Hepatocyte (in vitro differentiated cells): Measurements from ENCODE around the gene MXRA7.

Experiments
- CTCF ChIP-seq: fragments of 200-600 bp; sonication (generic); IDR thresholded peaks from 2 replicates; pipeline ENCODE4 v1.5.1; 2016; ENCODE audit warnings: antibody characterized with exemption, mild to moderate bottlenecking; ENCODE audit not compliant: poor library complexity
- EZH2phosphoT487 ChIP-seq: fragments of 200-600 bp; sonication (generic); IDR thresholded peaks from one replicate; pipeline ENCODE4 v1.6.1; 2018; ENCODE audit warnings: antibody characterized with exemption, mild to moderate bottlenecking, low read depth, moderate library complexity; ENCODE audit not compliant: unreplicated experiment, severe bottlenecking

- TF ChIP-seq CTCF (no peak), EZH2phosphoT487 (no peak)
Measured at GRCh38 chr17:76658242-76658662, 52.5 kb downstream of the MXRA7 start.
